Right cardiac atrium (tissue), 5 donors: Measurements from ENCODE around the gene ACP3. TPM values are rescaled to one million over a fixed set of nuclear protein-coding genes. Genes with fewer than 3 reads are reported as not detected.
A peak's percentile ranks its signal among the peaks of the same experiment; 100 is the strongest.
"Not testable (repeated sequence)": the region's sequence is repeated elsewhere in the genome, so short reads cannot be mapped to it uniquely, and the experiment has no call there.

ENCODE experiments used
- ATAC-seq, 2 donors: fragments of 200-7000 bp; cut with Tn5 transposase; one replicate each; pipeline versions ENCODE4 v1.8.0 to v1.9.1; 2020; ENCODE audit warnings: moderate library complexity in 2 of 2, mild to moderate bottlenecking in 1 of 2
- DNase-seq, 3 donors: peaks; one replicate each; pipeline ENCODE4 v3.0.0-alpha.2; 2020
- H3K27ac ChIP-seq: one replicate; pipeline ENCODE4 v1.5.1; 2013; ENCODE audit warnings: mild to moderate bottlenecking, low read length, control low read depth, moderate library complexity
- H3K27me3 ChIP-seq: one replicate; pipeline ENCODE4 v1.6.1; 2013; ENCODE audit not compliant: control insufficient read depth, insufficient read depth
- H3K4me1 ChIP-seq: one replicate; pipeline ENCODE4 v1.6.1; 2013; ENCODE audit warnings: low read length; ENCODE audit not compliant: control insufficient read depth, insufficient read depth
- H3K4me3 ChIP-seq: one replicate; pipeline ENCODE4 v1.5.1; 2013; ENCODE audit warnings: low read length, control low read depth
- H3K9me3 ChIP-seq: one replicate; pipeline ENCODE4 v1.6.1; 2013; ENCODE audit warnings: low read length; ENCODE audit not compliant: control insufficient read depth
- WGBS: extraction: QIAGEN DNeasy Blood & Tissue Kit; methylation state at CpG from one replicate; pipeline ENCODE4 v1.1.7; 2013; 5-methylcytosine and 5-hydroxymethylcytosine counted together
- intact Hi-C, 4 donors: fragments of 100-400 bp; cut with DNase I; formaldehyde crosslinking; loops; one replicate each; pipeline versions ENCODE4 v1.11.0 to v1.14.0; 2022 to 2023
- polyA plus RNA-seq: library from polyadenylated mRNA; stranded (reverse); fragments of 200-250 nt; gene quantifications from one replicate; pipeline ENCODE4 v1.2.3, GENCODE V29; 2013
- total RNA-seq, 4 donors: library from RNA; stranded (reverse); fragmentation: NEBNext Ultra II Directional; extraction: Animal tissue kit (Norgen Biotek cat#: 25700); gene quantifications; one replicate each; pipeline ENCODE4 v1.2.1, GENCODE V29; 2021
- donor health status: healthy with polysubstance abuse.
- donor health status: DM: no; HTN: yes; CAD: no.
- donor health status: DM: no; HTN: no; CAD: no.
- donor health status: DM: no; HTN: yes; CAD: no; lungs with severe emphysema.
- donor health status: DM: yes; HTN: yes; CAD: no.

ACP3 gene
- total and polyA plus RNA-seq, 5 donors = 0.41 to 2.3 (median 1.2) TPM

DNA sequence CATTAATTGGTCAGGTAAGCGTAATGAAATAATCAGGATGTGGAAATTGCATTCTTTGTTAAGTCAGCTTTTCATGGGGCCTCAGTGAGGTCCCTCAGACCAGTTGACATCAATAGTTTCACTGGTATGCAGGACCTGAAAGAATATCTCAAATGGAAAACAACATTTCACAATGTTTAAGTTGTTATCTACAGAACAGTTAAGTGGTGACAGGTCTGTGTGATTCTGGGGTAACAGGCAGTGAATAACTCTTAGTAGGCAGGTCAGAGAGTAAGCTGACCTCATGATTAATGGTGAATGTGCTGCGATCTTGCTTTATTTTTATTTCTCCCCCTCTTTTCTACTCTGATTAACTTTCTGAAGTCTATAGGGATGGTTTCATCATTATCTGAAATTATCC lies 28.9 kb upstream of the ACP3 start:
- intact Hi-C loops = no loop called here
- no peak for DNase-seq
- 54% methylated on average over 2 of the region's 2 CpGs for WGBS
- Histone ChIP-seq H3K27me3 (no peaks in the 10 kb centered on the region), H3K27ac (no peak overlapping the region), H3K4me1 (peaks cover 2% of the 10 kb centered on the region), H3K9me3 (no peaks in the 10 kb centered on the region), H3K4me3 (no peak overlapping the region)
- ATAC-seq = no peak

- 95% methylated on average over 1 of the region's 1 CpG for WGBS
- DNase-seq = no peak
- Histone ChIP-seq H3K4me3 (no peak overlapping the region), H3K27ac (no peak overlapping the region), H3K4me1 (peaks cover 2% of the 10 kb centered on the region), H3K9me3 (no peaks in the 10 kb centered on the region), H3K27me3 (no peaks in the 10 kb centered on the region)
- intact Hi-C loops = no loop called here
- ATAC-seq = no peak
Measured at GRCh38 chr3:132289316-132289715, 27.9 kb upstream of the ACP3 start.

- 46% methylated on average over 3 of the region's 3 CpGs for WGBS
- DNase-seq (no peak), ATAC-seq (peak; percentile 49 to 73)
- H3K9me3 ChIP-seq = no peaks in the 10 kb centered on the region
- no peak overlapping the region for H3K27ac ChIP-seq
- H3K27me3 ChIP-seq = no peaks in the 10 kb centered on the region
- intact Hi-C loops = no loop called here
- no peak overlapping the region for H3K4me3 ChIP-seq
- H3K4me1 ChIP-seq = peaks cover 2% of the 10 kb centered on the region
Measured at GRCh38 chr3:132290833-132291232, 26.4 kb upstream of the ACP3 start.

GRCh38 chr3:132292042-132292441 lies 25.2 kb upstream of the ACP3 start:
- Histone ChIP-seq H3K27ac (no peak overlapping the region), H3K4me1 (peaks cover 2% of the 10 kb centered on the region), H3K4me3 (no peak overlapping the region), H3K9me3 (no peaks in the 10 kb centered on the region), H3K27me3 (no peaks in the 10 kb centered on the region)
- ATAC-seq (no peak), DNase-seq (no peak)
- 71% methylated on average over 4 of the region's 4 CpGs for WGBS
- intact Hi-C loops = no loop called here

GRCh38 chr3:132293251-132293650 lies 24.0 kb upstream of the ACP3 start:
- Histone ChIP-seq H3K9me3 (no peaks in the 10 kb centered on the region), H3K4me3 (no peak overlapping the region), H3K27me3 (no peaks in the 10 kb centered on the region), H3K4me1 (peaks cover 2% of the 10 kb centered on the region), H3K27ac (no peak overlapping the region)
- no peak for DNase-seq
- intact Hi-C loops = no loop called here
- no peak for ATAC-seq

- no peak for DNase-seq
- no peak for ATAC-seq
- WGBS = 66% methylated on average over 5 of the region's 5 CpGs
- peaks cover 2% of the 10 kb centered on the region for H3K4me1 ChIP-seq
- intact Hi-C loops = no loop called here
- H3K27ac ChIP-seq = no peak overlapping the region
- H3K4me3 ChIP-seq = no peak overlapping the region
- no peaks in the 10 kb centered on the region for H3K27me3 ChIP-seq
- no peaks in the 10 kb centered on the region for H3K9me3 ChIP-seq
Measured at GRCh38 chr3:132294906-132295305, 22.3 kb upstream of the ACP3 start.

- ATAC-seq, H3K27me3 ChIP-seq, H3K4me1 ChIP-seq, H3K27ac ChIP-seq, DNase-seq, intact Hi-C loops, H3K9me3 ChIP-seq, H3K4me3 ChIP-seq: not testable (repeated sequence)
- 91% methylated on average over 6 of the region's 6 CpGs for WGBS
Measured at GRCh38 chr3:132303336-132304201, 13.6 kb upstream of the ACP3 start.

- H3K27ac ChIP-seq, H3K4me1 ChIP-seq, H3K9me3 ChIP-seq, H3K4me3 ChIP-seq, H3K27me3 ChIP-seq, intact Hi-C loops, DNase-seq, ATAC-seq: not testable (repeated sequence)
- 62% methylated on average over 2 of the region's 2 CpGs for WGBS
Measured at GRCh38 chr3:132304351-132304750, 12.9 kb upstream of the ACP3 start.

DNA sequence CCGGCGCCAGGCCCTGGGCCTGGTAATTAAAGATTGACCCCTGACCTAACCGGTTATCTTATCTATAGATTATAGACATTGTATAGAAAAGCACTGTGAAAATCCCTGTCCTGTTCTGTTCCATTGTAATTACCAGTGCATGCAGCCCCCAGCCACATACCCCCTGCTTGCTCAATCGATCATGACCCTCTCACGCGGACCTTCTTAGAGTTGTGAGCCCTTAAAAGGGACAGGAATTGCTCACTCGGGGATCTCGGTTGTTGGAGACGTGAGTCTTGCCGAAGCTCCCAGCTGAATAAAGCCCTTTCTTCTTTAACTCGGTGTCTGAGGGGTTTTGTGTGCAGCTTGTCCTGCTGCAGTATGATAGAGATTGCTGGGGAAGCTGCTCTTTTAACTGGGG lies 7.2 kb upstream of the ACP3 start:
- intact Hi-C loops, H3K9me3 ChIP-seq, H3K27me3 ChIP-seq, ATAC-seq, H3K4me3 ChIP-seq, H3K27ac ChIP-seq, H3K4me1 ChIP-seq, DNase-seq: not testable (repeated sequence)
- 79% methylated on average over 11 of the region's 11 CpGs for WGBS

DNA sequence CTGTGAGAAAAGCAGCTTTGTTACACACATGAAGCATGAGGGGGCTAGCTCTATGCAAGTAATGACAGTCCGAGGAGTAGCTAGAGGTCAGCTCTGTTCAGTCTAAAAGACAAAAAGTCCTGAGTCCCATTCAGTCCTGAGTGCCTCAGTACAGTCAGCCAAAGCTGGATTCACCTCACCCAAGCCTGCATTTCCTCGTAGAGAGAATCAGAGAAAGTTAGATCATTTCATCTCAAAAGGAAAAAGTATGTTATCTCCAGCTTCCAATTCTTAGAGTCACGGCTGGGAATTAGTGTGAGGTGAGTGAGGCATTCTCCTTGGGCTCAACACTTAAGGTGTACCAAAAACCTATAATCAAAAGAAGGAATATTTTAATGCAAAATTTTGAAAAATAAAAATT lies 5.9 kb upstream of the ACP3 start:
- intact Hi-C loops = no loop called here
- Histone ChIP-seq H3K4me1 (no peaks in the 10 kb centered on the region), H3K27me3 (no peaks in the 10 kb centered on the region), H3K27ac (no peak overlapping the region), H3K4me3 (no peak overlapping the region), H3K9me3 (no peaks in the 10 kb centered on the region)
- DNase-seq = no peak
- no peak for ATAC-seq
- 78% methylated on average over 3 of the region's 3 CpGs for WGBS

DNA sequence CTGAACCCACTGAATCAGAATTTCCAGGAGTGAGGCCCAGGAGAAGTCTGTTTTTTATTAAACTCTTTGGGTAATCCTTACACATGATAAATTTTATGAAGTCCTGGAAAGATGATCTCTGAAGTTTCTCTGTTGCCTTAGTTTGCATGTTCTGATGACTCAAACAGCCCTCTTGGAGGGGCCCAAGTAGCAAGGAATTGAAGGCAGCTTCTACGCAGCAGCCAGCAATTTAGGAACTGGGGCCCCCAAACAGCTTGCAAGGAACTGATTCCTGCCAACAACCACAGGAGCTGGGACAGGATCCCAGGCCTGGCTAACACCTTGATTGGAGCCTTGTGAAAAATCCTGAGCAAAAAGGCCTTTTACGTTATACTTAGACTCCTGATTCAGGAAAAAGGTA lies 5.4 kb upstream of the ACP3 start:
- no peaks in the 10 kb centered on the region for H3K9me3 ChIP-seq
- H3K4me3 ChIP-seq = no peak overlapping the region
- WGBS = 65% methylated on average over 2 of the region's 2 CpGs
- no peaks in the 10 kb centered on the region for H3K4me1 ChIP-seq
- H3K27ac ChIP-seq = no peak overlapping the region
- intact Hi-C loops = no loop called here
- DNase-seq (peak in 1 of 3 donors; percentile 39), ATAC-seq (no peak)
- H3K27me3 ChIP-seq = no peaks in the 10 kb centered on the region

GRCh38 chr3:132315851-132316250 lies 1.4 kb upstream of the ACP3 start:
- no peak for DNase-seq
- 69% methylated on average over 1 of the region's 1 CpG for WGBS
- ATAC-seq = no peak
- H3K27me3 ChIP-seq = no peaks in the 10 kb centered on the region
- H3K9me3 ChIP-seq = no peaks in the 10 kb centered on the region
- intact Hi-C loops = no loop called here
- no peaks in the 10 kb centered on the region for H3K4me1 ChIP-seq
- no peak overlapping the region for H3K4me3 ChIP-seq
- no peak overlapping the region for H3K27ac ChIP-seq
